Measurements from ENCODE around the gene GGA1. TPM values are rescaled to one million over a fixed set of nuclear protein-coding genes. Genes with fewer than 3 reads are reported as not detected.

GGA1 gene
- total and polyA plus RNA-seq, 9 of the 15 experiments (the other 6 are each of a cell fraction or from before 2014, with no cell fraction given) = 1.5 to 69.5 (median 31.6) TPM

DNA sequence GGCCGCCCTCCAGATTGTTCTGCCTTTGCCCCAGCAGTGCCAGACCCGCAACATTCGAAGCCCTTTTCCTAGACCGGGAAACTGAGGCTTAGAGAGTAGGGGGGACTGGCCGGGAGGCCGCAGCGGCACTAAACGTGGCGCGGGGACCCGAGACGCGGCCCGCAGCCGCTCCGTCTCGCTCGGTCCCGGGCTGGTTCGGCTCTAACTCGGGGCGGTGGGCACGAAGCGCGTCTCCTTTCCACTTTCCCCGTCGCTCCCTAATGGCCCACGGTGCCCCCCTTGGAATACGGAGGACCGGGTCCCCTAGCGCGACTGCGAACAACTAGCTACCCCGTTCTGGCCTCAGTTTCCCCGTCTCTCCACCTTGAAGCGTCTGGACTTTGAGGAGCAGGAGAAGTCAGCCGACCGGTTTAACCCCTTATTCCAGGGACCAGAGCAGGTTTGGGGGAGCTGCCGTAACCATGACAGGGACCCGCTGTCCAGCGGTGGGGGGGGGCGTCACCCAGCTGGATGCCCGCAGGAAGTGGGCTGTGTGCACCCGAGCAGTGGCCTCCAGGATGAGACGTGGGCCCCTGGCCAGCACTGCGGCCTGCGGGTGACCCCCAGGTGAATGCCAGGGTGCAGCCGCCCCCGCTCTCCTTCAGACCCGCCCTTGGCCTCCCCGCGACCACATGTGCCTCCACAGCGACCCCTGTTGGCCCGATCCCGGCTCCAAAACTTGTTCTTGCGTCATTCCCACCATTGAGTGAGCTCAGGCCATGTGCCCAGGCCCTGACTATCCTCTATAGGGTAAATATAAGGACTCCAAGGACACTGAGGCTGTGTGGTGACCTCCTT, 47.2 kb upstream of the GGA1 start (continued):
- TF ChIP-seq MCM5 (IDR thresholded peaks at IDR 0.05; ENCODE audit: low read depth) = no peak
- peak; percentile 34 for TF ChIP-seq CHD1 (IDR thresholded peaks at IDR 0.05; ENCODE audit: low read length)
- TF ChIP-seq, protein P1, sequence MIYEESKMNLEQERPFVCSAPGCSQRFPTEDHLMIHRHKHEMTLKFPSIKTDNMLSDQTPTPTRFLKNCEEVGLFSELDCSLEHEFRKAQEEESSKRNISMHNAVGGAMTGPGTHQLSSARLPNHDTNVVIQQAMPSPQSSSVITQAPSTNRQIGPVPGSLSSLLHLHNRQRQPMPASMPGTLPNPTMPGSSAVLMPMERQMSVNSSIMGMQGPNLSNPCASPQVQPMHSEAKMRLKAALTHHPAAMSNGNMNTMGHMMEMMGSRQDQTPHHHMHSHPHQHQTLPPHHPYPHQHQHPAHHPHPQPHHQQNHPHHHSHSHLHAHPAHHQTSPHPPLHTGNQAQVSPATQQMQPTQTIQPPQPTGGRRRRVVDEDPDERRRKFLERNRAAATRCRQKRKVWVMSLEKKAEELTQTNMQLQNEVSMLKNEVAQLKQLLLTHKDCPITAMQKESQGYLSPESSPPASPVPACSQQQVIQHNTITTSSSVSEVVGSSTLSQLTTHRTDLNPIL (CRISPR knock-in tag; IDR thresholded peaks at IDR 0.05) = no peak
- TF ChIP-seq, protein P2, sequence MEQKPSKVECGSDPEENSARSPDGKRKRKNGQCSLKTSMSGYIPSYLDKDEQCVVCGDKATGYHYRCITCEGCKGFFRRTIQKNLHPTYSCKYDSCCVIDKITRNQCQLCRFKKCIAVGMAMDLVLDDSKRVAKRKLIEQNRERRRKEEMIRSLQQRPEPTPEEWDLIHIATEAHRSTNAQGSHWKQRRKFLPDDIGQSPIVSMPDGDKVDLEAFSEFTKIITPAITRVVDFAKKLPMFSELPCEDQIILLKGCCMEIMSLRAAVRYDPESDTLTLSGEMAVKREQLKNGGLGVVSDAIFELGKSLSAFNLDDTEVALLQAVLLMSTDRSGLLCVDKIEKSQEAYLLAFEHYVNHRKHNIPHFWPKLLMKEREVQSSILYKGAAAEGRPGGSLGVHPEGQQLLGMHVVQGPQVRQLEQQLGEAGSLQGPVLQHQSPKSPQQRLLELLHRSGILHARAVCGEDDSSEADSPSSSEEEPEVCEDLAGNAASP (IDR thresholded peaks at IDR 0.05) = no peak
- 0 out of 2 replicates have a peak, but pooled peaks have one; percentile 20 for TF ChIP-seq TEAD4 (IDR thresholded peaks at IDR 0.05; ENCODE audit: low read length)
- no peak for TF ChIP-seq TEAD4 (CRISPR knock-in tag; IDR thresholded peaks at IDR 0.05; ENCODE audit: borderline replicate concordance)
- TF ChIP-seq, protein P3, sequence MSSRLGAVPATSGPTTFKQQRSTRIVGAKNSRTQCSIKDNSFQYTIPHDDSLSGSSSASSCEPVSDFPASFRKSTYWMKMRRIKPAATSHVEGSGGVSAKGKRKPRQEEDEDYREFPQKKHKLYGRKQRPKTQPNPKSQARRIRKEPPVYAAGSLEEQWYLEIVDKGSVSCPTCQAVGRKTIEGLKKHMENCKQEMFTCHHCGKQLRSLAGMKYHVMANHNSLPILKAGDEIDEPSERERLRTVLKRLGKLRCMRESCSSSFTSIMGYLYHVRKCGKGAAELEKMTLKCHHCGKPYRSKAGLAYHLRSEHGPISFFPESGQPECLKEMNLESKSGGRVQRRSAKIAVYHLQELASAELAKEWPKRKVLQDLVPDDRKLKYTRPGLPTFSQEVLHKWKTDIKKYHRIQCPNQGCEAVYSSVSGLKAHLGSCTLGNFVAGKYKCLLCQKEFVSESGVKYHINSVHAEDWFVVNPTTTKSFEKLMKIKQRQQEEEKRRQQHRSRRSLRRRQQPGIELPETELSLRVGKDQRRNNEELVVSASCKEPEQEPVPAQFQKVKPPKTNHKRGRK (tag; IDR thresholded peaks at IDR 0.05) = no peak
- peak; percentile 77 for TF ChIP-seq ZSCAN32 (CRISPR knock-in tag; IDR thresholded peaks at IDR 0.05)
- no peak for TF ChIP-seq EWSR1 (IDR thresholded peaks at IDR 0.05; ENCODE audit: borderline replicate concordance, low read depth, partially characterized antibody)
- TF ChIP-seq GTF2E2 (tag; IDR thresholded peaks at IDR 0.05) = no peak
- peak; percentile 85 for TF ChIP-seq RBFOX2 (IDR thresholded peaks at IDR 0.05; ENCODE audit: low read depth, low read length)
- no peak for TF ChIP-seq TSC22D4 (tag; IDR thresholded peaks at IDR 0.05)
- no peak for TF ChIP-seq ZNF695 (CRISPR knock-in tag; IDR thresholded peaks at IDR 0.05)
- TF ChIP-seq, protein P4, sequence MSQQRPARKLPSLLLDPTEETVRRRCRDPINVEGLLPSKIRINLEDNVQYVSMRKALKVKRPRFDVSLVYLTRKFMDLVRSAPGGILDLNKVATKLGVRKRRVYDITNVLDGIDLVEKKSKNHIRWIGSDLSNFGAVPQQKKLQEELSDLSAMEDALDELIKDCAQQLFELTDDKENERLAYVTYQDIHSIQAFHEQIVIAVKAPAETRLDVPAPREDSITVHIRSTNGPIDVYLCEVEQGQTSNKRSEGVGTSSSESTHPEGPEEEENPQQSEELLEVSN (IDR thresholded peaks at IDR 0.05; ENCODE audit: borderline replicate concordance in 1 of 2, extremely low read depth in 1 of 2, insufficient read depth in 1 of 2, insufficient read length in 1 of 2, low read depth in 1 of 2, low read length in 1 of 2, poor library complexity in 1 of 2, severe bottlenecking in 1 of 2) = peak; percentile 71 to 92
- TF ChIP-seq TBL1XR1 (IDR thresholded peaks at IDR 0.05; ENCODE audit: low read length in 2 of 2) = no peak
- TF ChIP-seq, protein P5, sequence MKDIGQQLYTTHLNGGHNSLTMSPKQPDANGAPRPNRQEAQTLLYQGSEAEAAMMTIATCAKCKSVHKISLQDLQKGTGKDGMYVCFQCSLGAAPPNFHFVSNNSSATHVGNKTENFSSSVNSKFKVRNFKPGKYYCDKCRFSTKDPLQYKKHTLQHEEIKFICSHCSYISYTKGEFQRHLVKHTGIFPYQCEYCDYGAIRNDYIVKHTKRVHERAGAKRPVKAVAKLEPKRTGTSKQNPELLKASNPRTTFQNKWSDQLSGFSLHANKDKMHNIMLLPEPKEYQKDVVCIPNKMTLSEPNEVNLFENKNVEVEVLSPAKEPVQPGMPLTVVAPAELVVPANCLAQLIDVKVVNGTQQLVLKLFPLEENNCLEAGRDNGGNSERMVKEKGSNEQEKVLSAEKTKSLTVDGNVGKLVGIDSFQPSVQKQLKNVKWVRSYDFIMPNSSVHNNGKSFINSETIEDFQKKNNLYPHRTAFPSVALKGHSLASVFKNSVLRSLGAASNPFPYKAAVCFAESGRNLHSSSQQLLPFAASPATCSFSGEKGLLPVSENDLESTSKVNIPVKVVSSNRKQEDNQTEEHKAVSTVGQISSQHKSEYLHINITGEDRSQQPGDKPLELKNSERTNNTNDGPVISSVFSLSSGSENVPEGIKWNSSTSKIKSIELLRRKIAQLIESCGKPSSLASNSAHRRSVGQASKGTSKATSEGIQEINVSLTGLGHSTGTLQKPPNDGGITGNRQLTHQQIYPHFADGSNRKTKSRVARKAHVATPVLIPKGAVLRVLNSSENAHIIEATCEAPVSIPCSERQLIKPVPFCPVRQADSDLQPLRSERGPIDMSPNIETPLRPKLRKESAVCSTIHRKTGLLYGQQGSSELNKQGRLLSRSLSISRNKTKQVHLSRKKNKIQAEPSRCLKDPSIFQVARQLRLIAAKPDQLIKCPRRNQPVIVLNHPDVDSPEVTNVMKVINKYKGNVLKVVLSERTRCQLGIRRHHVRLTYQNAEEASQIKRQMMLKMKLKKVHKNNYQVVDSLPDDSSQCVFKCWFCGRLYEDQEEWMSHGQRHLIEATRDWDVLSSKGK (CRISPR knock-in tag; IDR thresholded peaks at IDR 0.05) = no peak

Measured in K562 (cell line).